Right atrium auricular region (tissue), 2 donors: Measurements from ENCODE around the gene CCHCR1. TPM values are rescaled to one million over a fixed set of nuclear protein-coding genes. Genes with fewer than 3 reads are reported as not detected.
"Not testable (repeated sequence)": the region's sequence is repeated elsewhere in the genome, so short reads cannot be mapped to it uniquely, and the experiment has no call there.

Source experiments
- DNase-seq: peaks from one replicate; pipeline ENCODE4 v3.0.0-alpha.2; 2019; ENCODE audit warnings: low spot score
- H3K27ac ChIP-seq, 2 donors: fragments of 200-600 bp; sonication (generic); 1 replicate in 1 of 2; 2 replicates in 1 of 2; pipeline ENCODE4 v1.5.1; 2016 to 2019
- H3K27me3 ChIP-seq, 2 donors: fragments of 200-600 bp; sonication (generic); one replicate each; pipeline versions ENCODE4 v1.5.1 to v1.6.0; 2017 to 2019
- H3K36me3 ChIP-seq: fragments of 200-600 bp; sonication (generic); one replicate; pipeline ENCODE4 v1.5.1; 2016
- H3K4me1 ChIP-seq, 2 donors: fragments of 200-600 bp; sonication (generic); one replicate each; pipeline versions ENCODE4 v1.5.1 to v1.6.0; 2017 to 2019
- H3K4me3 ChIP-seq, 2 donors: fragments of 200-600 bp; sonication (generic); 1 replicate in 1 of 2; 2 replicates in 1 of 2; pipeline ENCODE4 v1.5.1; 2017 to 2019; ENCODE audit warnings: mild to moderate bottlenecking in 1 of 2, moderate library complexity in 1 of 2
- H3K9me3 ChIP-seq, 2 donors: fragments of 200-600 bp; sonication (generic); one replicate each; pipeline ENCODE4 v1.5.1; 2019
- CTCF ChIP-seq, 2 donors: fragments of 200-600 bp; sonication (generic); IDR thresholded peaks; one replicate each; pipeline ENCODE4 v1.5.1; 2019; ENCODE audit warnings: antibody characterized with exemption in 2 of 2
- total RNA-seq, 2 donors: library from RNA; depleted of rRNA; stranded (reverse); fragments of >200 nt; gene quantifications; one replicate each; pipeline ENCODE4 v1.1.0, GENCODE V29; 2016

The CCHCR1 gene
- total RNA-seq, 2 donors from 2014 or later, result 7.6 to 9.1 TPM

GRCh38 chr6:31169123-31169857 lies 11.7 kb upstream of the CCHCR1 start:
- H3K27me3 ChIP-seq, result no peaks in the 10 kb centered on the region
- DNase-seq, result no peak
- no peak overlapping the region for H3K27ac ChIP-seq
- no peaks in the 10 kb centered on the region for H3K9me3 ChIP-seq
- H3K4me1 ChIP-seq, result no peaks in the 10 kb centered on the region
- H3K4me3 ChIP-seq, result no peak overlapping the region
- no peaks in the 10 kb centered on the region for H3K36me3 ChIP-seq
- TF ChIP-seq CTCF (IDR thresholded peaks at IDR 0.05), result no peak

DNA sequence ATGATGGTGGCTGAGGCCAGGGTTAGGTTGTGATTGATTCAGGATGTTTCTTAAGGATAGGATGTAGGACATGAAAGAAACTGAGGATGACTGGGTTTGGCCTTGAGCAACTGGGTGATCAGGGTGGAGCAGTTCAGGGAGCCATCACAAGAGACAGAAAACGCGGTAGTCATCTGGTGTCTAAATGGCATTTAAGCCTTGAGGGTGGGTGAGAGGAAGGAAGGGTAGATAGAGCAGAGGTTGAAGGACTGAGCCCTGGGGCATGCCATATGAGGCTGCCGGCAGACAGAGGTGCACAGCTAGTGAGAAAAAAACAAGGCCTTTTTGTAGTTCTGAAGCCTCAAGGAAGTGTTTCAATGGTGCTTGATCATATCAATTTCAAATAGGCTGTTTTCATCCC lies 11.0 kb upstream of the CCHCR1 start:
- no peak overlapping the region for H3K27ac ChIP-seq
- no peaks in the 10 kb centered on the region for H3K9me3 ChIP-seq
- H3K4me3 ChIP-seq, result no peak overlapping the region
- H3K36me3 ChIP-seq, result no peaks in the 10 kb centered on the region
- no peak for DNase-seq
- no peaks in the 10 kb centered on the region for H3K27me3 ChIP-seq
- no peak for TF ChIP-seq CTCF (IDR thresholded peaks at IDR 0.05)
- H3K4me1 ChIP-seq, result no peaks in the 10 kb centered on the region

GRCh38 chr6:31165986-31166385 lies 8.4 kb upstream of the CCHCR1 start:
- H3K27me3 ChIP-seq, result no peaks in the 10 kb centered on the region

GRCh38 chr6:31165064-31165832 lies 7.6 kb upstream of the CCHCR1 start:
- not testable (repeated sequence) for H3K4me1 ChIP-seq, H3K4me3 ChIP-seq, DNase-seq, H3K27ac ChIP-seq, H3K9me3 ChIP-seq, H3K36me3 ChIP-seq, H3K27me3 ChIP-seq

More at GRCh38 chr6:31165986-31166385, 8.4 kb upstream of the CCHCR1 start:
- H3K27ac ChIP-seq, result no peak overlapping the region
- no peaks in the 10 kb centered on the region for H3K4me1 ChIP-seq
- no peak overlapping the region for H3K4me3 ChIP-seq
- no peaks in the 10 kb centered on the region for H3K9me3 ChIP-seq
- no peak for DNase-seq
- TF ChIP-seq CTCF (IDR thresholded peaks at IDR 0.05), result no peak
- no peaks in the 10 kb centered on the region for H3K36me3 ChIP-seq

GRCh38 chr6:31164475-31165063 lies 7.0 kb upstream of the CCHCR1 start:
- not testable (repeated sequence) for H3K4me1 ChIP-seq, H3K9me3 ChIP-seq, H3K36me3 ChIP-seq, H3K4me3 ChIP-seq, H3K27ac ChIP-seq, H3K27me3 ChIP-seq, DNase-seq

- no peak for TF ChIP-seq CTCF (IDR thresholded peaks at IDR 0.05)
- Histone ChIP-seq H3K36me3 (no peaks in the 10 kb centered on the region), H3K27me3 (no peaks in the 10 kb centered on the region), H3K4me3 (no peak overlapping the region), H3K4me1 (peaks cover 0 to 8% of the 10 kb centered on the region in 2 donors), H3K9me3 (no peaks in the 10 kb centered on the region), H3K27ac (no peak overlapping the region)
- DNase-seq, result no peak
These were observed 6.3 kb upstream of the CCHCR1 start for GRCh38 chr6:31163922-31164321.
